Fibroblast of the aortic adventitia (primary cell): ENCODE data around the gene ADISSP. TPM values are rescaled to one million over a fixed set of nuclear protein-coding genes. Genes with fewer than 3 reads are reported as not detected.

Experiments
- DNase-seq: peaks from one replicate; pipeline ENCODE4 v3.0.0-alpha.2; 2010; ENCODE audit warnings: low read depth
- H3K4me3 ChIP-seq: 2 replicates; pipeline ENCODE4 v1.5.1; 2011; ENCODE audit warnings: low read depth, mild to moderate bottlenecking, control low read depth, low read length, moderate library complexity
- total RNA-seq: library from RNA; depleted of rRNA; stranded (reverse); fragments of >200 nt; gene quantifications from 2 replicates; pipeline ENCODE4 v1.2.3, GENCODE V29; 2012; ENCODE audit warnings: low replicate concordance
- TF ChIP-seq, protein P1 (sequence below): IDR thresholded peaks from 2 replicates; pipeline ENCODE4 v1.5.1; 2011; ENCODE audit warnings: mild to moderate bottlenecking, low read length, control low read depth, inconsistent platforms; ENCODE audit not compliant: insufficient read depth

Gene ADISSP
- total RNA-seq, 1 donor, result 28.4 TPM

DNA sequence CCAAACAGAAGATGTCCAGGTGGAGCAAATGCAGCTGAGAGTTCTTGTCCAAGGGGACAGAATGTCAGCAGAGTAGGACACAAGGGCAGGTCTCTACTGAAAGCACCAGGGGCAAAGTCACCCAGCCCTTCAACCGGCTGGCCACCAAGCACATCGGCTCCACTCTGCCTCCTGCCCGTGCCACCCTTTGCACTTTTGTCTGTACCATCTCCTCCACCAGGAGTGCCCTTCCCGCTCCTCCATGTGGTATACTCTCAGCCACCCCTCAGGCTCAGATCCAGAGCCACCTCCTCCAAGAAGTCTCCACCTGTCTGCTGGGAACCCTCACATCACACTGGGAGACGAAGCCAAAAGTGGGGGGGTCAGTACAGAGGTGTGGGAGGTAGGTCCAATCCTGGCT lies 39.2 kb downstream of the ADISSP start:
- TF ChIP-seq, protein P1, sequence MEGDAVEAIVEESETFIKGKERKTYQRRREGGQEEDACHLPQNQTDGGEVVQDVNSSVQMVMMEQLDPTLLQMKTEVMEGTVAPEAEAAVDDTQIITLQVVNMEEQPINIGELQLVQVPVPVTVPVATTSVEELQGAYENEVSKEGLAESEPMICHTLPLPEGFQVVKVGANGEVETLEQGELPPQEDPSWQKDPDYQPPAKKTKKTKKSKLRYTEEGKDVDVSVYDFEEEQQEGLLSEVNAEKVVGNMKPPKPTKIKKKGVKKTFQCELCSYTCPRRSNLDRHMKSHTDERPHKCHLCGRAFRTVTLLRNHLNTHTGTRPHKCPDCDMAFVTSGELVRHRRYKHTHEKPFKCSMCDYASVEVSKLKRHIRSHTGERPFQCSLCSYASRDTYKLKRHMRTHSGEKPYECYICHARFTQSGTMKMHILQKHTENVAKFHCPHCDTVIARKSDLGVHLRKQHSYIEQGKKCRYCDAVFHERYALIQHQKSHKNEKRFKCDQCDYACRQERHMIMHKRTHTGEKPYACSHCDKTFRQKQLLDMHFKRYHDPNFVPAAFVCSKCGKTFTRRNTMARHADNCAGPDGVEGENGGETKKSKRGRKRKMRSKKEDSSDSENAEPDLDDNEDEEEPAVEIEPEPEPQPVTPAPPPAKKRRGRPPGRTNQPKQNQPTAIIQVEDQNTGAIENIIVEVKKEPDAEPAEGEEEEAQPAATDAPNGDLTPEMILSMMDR, result no peak
- no peak for DNase-seq
- no peak overlapping the region for H3K4me3 ChIP-seq

DNA sequence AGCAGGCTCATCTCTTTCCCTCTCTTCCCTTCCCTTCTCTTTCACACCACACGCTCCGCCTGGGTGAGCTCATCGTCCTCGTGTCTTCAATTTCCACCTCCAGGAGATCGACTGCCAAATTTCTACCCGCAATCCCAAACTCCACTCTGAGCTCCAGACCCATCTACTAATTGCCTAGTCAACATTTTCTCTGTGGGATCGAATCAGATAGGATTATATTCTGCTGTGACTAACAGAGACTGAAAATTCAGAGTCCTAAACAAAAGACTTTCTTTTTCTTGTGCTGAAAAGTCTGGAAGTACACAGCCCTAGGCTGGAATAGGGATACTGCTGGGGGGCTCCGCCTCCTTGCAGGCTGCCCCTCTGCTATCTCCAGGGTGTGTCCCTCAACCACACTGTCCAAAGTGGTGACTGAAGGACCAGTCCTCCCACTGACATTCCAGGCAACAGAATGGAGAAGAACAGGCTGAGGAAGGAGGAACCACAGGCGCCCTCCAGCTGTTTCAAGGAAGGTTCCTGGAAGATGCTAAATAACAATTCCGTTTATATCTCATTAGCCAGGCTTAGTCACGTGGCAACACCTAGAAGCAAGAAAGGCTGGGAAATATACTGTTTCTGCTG lies 40.0 kb downstream of the ADISSP start:
- H3K4me3 ChIP-seq, result peak overlapping the region; percentile 47
- peak; percentile 81 for DNase-seq
- TF ChIP-seq, protein P1, result peak; percentile 18

DNA sequence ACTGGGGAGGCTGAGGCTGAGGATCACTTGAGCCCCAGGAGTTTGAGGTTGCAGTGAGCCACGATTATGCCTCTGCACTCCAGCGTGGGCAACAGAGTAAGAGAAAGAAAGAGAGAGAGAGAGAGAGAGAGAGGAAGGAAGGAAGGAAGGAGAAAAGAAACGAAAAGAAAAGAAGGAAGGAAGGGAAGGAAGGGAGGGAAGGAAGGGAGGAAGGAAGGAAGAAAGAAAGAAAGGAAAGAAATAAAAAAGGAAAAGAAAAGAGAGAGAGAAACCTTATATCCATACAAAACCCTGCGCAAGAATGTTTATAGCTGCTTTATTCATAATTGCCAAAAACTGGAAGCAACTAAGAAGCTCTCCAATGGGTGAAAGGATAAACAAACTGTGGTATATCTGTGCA lies 43.2 kb downstream of the ADISSP start:
- H3K4me3 ChIP-seq, result no peak overlapping the region
- TF ChIP-seq, protein P1, result no peak
- DNase-seq, result no peak

DNA sequence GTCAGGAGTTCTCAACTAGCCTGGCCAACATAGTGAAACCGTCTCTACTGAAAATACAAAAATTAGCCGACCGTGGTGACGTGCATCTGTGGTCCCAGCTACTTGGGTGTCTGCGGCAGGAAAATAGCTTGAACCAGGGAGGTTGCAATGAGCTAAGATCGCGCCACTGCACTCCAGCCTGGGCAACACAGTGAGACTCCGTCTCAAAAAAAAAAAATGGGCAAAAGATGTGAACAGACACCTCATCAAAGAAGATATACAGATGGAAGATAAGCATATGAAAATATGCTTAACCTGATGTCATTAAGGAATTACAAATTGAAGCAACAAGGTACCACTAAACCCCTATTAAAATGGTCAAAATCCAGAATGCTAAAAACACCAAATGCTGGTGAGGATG lies 44.3 kb downstream of the ADISSP start:
- TF ChIP-seq, protein P1, result no peak
- no peak for DNase-seq
- no peak overlapping the region for H3K4me3 ChIP-seq

DNA sequence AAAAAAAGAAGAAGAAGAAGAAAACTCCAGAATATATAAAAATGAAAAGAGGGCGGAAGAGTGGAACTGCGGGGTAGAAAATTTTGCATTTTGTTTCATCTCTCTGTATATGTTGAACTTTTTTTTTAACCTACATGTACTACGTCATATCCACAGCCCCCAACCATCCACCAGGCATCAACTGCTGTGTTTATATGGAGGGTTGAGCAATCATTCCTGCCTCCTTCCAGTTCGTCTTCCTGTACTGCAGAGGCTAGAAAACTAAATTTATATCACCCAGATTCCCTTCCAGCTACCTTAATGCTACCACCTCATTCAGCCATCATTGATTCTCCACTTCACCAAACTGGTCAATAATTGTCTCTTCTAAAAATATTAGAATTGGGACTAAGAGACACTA lies 45.6 kb downstream of the ADISSP start:
- DNase-seq, result no peak
- TF ChIP-seq, protein P1, result no peak
- H3K4me3 ChIP-seq, result no peak overlapping the region

DNA sequence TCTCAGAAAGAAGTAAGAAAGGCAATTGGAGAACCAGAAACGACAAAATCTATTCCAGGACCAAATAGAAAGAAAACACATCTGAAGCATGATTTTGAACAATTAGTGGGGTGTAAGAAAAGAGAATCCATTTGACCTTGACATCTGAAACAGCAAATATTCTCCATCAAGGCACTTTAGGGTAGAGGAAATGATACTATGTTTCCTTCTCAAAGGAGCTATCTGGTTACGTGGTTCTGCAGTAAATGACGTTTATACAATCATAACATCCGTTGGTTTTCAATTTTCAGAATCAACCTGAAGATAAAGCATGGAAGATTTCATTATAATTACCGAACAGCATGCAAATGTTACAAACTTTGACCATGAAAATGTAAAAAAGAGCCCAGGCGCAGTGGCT lies 46.9 kb downstream of the ADISSP start:
- H3K4me3 ChIP-seq, result no peak overlapping the region
- TF ChIP-seq, protein P1, result no peak
- DNase-seq, result no peak

DNA sequence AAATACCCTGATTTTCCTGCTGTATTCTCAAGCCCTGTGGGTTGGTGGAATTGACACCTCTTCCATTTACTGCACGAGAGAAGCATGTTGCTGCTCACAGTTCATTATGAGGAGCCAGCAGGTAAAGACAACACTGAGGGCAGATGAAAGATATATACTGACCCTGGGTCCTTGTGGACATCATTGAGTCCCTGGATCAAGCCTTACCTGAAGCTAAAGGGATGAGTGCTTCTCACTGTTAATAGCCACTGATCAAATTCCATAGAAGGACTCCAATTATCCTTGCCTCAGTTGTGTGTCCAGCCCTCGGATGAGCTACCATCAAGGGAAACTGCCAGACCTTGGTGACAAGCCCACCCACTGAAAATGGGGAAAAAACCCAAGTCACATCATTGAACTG lies 47.5 kb downstream of the ADISSP start:
- TF ChIP-seq, protein P1, result no peak
- no peak overlapping the region for H3K4me3 ChIP-seq
- no peak for DNase-seq
